Colonic mucosa (tissue), 4 donors: ENCODE data around the gene MED23. TPM values are rescaled to one million over a fixed set of nuclear protein-coding genes. Genes with fewer than 3 reads are reported as not detected.

Source experiments
- DNase-seq: peaks from one replicate; pipeline ENCODE4 v3.0.0-alpha.2; 2020
- H3K27ac ChIP-seq: fragments of 200-600 bp; one replicate; pipeline ENCODE4 v1.8.0; 2021
- H3K27me3 ChIP-seq: fragments of 200-600 bp; one replicate; pipeline ENCODE4 v1.8.0; 2021
- H3K36me3 ChIP-seq: fragments of 200-600 bp; one replicate; pipeline ENCODE4 v1.8.0; 2021
- H3K4me1 ChIP-seq: fragments of 200-600 bp; one replicate; pipeline ENCODE4 v1.8.0; 2021; ENCODE audit warnings: mild to moderate bottlenecking
- H3K4me3 ChIP-seq: fragments of 200-600 bp; one replicate; pipeline ENCODE4 v1.8.0; 2021
- H3K9ac ChIP-seq, 2 donors: one replicate each; pipeline ENCODE4 v1.7.0; 2013; ENCODE audit warnings: control low read depth in 2 of 2, low read depth in 2 of 2, low read length in 2 of 2
- H3K9me3 ChIP-seq: fragments of 200-600 bp; one replicate; pipeline ENCODE4 v1.8.0; 2021
- intact Hi-C: fragments of 100-400 bp; cut with DNase I; formaldehyde crosslinking; loops from one replicate; pipeline ENCODE4 v1.14.1; 2022
- total RNA-seq, 2 donors: library from RNA; stranded (reverse); fragmentation: NEBNext Ultra II Directional in 1 of 2; extraction: Animal tissue kit (Norgen Biotek cat#: 25700) in 1 of 2; gene quantifications; one replicate each; pipeline ENCODE4 v1.2.1, GENCODE V29; 2021
- TF ChIP-seq, protein P1 (sequence below): fragments of 200-600 bp; IDR thresholded peaks from one replicate; pipeline ENCODE4 v1.8.0; 2022; ENCODE audit warnings: antibody characterized with exemption, mild to moderate bottlenecking
- donor health status: healthy.
- donor health status: DM: no; HTN: no; CAD: no.
- donor health status: DM: no; HTN: no; CAD: no.

MED23 gene
- total RNA-seq, 2 donors from 2014 or later, result 24.5 to 36.5 TPM

DNA sequence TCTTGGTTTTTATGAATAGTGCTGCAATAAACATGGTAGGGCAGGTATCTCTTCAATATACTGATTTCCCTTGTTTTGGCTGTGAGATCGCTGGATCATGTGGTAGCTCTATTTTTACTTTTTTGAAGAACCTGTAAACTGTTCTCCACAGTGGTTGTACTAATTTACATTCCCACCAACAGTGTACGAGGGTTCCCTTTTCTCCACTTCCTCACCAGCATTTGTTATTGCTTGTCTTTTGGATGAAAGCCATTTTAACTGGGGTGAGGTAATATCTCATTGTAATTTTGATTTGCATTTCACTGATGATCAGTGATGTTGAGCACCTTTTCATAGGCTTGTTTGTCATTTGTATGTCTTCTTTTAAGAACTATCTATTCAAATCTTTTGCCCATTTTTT is 63.0 kb downstream of the MED23 start:
- H3K9me3 ChIP-seq, result no peaks in the 10 kb centered on the region
- no peak overlapping the region for H3K4me3 ChIP-seq
- no peak for DNase-seq
- H3K4me1 ChIP-seq, result no peaks in the 10 kb centered on the region
- H3K27ac ChIP-seq, result no peak overlapping the region
- H3K27me3 ChIP-seq, result no peaks in the 10 kb centered on the region
- H3K9ac ChIP-seq, result no peak overlapping the region
- no peaks in the 10 kb centered on the region for H3K36me3 ChIP-seq
- TF ChIP-seq, protein P1, sequence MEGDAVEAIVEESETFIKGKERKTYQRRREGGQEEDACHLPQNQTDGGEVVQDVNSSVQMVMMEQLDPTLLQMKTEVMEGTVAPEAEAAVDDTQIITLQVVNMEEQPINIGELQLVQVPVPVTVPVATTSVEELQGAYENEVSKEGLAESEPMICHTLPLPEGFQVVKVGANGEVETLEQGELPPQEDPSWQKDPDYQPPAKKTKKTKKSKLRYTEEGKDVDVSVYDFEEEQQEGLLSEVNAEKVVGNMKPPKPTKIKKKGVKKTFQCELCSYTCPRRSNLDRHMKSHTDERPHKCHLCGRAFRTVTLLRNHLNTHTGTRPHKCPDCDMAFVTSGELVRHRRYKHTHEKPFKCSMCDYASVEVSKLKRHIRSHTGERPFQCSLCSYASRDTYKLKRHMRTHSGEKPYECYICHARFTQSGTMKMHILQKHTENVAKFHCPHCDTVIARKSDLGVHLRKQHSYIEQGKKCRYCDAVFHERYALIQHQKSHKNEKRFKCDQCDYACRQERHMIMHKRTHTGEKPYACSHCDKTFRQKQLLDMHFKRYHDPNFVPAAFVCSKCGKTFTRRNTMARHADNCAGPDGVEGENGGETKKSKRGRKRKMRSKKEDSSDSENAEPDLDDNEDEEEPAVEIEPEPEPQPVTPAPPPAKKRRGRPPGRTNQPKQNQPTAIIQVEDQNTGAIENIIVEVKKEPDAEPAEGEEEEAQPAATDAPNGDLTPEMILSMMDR, result no peak
- intact Hi-C loops, result no loop called here

DNA sequence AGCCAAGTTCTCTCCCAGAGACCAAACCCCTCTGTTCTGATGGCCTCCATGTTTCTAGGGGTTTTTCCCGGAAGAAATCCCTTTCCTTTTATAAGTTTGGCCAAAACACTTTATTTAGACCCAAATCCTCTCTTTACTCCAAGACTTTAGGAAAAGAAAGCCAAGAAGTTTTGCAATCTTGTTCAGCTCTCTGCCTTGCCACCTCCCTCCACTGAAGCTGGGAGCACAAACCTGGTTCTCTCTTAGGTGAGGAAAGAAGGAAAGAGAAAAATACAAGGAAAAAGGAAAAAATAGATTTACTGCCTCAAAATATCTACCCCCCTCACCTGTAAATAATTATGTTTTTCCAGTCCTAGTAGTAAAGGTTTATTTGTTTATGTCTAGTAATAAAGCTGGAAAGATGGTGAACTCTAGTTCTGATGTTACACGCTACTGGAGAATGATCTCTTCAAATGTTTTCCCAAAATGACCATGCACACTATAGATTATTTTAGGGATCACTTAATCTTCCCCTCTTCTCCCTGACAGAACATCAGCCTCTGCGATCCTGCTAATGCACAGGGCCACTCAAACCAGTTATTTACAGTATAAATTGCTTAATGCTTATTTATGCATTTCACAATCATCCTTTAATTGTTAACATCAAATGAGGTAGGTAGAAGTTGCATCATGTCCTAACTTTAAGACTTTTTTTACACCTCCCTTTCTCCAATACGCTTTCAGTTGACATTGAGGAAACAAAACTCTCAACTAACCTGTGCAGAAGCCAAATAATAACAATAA is 65.9 kb downstream of the MED23 start:
- Histone ChIP-seq H3K9ac (no peak overlapping the region), H3K27ac (no peak overlapping the region), H3K36me3 (no peaks in the 10 kb centered on the region), H3K9me3 (no peaks in the 10 kb centered on the region), H3K4me3 (no peak overlapping the region), H3K27me3 (no peaks in the 10 kb centered on the region), H3K4me1 (no peaks in the 10 kb centered on the region)
- DNase-seq, result no peak
- TF ChIP-seq, protein P1, result no peak
- intact Hi-C loops, result no loop called here

DNA sequence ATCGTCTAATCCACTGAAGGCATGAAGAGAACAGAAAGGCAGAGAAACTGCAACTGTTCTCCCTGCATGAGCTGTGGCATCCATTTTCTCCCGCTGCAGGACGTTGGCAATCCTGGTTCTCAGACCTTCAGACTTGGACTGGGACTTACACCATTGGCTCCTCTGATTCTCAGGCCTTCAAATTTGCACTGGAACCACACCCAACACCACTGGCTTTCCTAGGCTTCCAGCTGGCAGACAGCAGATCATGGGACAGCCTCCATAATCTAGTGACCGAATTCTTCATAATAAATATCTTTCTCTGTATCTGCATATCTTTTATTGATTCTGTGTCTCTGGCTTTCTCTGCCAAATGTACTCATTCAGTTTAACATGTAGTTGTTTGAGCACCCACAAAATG is 69.1 kb downstream of the MED23 start:
- Histone ChIP-seq H3K4me1 (no peaks in the 10 kb centered on the region), H3K27ac (no peak overlapping the region), H3K4me3 (no peak overlapping the region), H3K27me3 (no peaks in the 10 kb centered on the region), H3K36me3 (no peaks in the 10 kb centered on the region), H3K9ac (no peak overlapping the region), H3K9me3 (no peaks in the 10 kb centered on the region)
- no peak for DNase-seq
- intact Hi-C loops, result no loop called here
- TF ChIP-seq, protein P1, result no peak

DNA sequence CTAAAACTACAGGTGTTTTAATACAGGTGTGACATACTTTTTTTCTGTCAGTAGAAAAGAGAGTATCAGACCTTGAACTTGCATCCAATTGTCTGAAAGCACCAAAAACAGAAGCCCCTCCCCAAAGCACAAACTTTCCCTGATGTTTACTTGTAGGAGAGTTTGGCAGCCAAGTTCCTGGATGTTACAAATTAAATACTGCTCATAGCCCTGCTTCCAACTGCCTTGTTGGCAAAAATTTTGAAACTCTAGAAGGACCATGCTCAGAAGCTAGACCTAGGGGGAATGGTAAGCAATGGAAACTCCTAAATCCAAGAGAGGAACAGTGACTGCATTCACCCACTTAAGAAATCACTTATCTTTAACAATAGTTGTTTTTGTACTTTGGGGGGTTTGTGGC is 72.0 kb downstream of the MED23 start:
- Histone ChIP-seq H3K27ac (no peak overlapping the region), H3K9ac (no peak overlapping the region), H3K9me3 (no peaks in the 10 kb centered on the region), H3K4me1 (no peaks in the 10 kb centered on the region), H3K36me3 (no peaks in the 10 kb centered on the region), H3K27me3 (no peaks in the 10 kb centered on the region), H3K4me3 (no peak overlapping the region)
- intact Hi-C loops, result no loop called here
- DNase-seq, result no peak
- TF ChIP-seq, protein P1, result no peak

DNA sequence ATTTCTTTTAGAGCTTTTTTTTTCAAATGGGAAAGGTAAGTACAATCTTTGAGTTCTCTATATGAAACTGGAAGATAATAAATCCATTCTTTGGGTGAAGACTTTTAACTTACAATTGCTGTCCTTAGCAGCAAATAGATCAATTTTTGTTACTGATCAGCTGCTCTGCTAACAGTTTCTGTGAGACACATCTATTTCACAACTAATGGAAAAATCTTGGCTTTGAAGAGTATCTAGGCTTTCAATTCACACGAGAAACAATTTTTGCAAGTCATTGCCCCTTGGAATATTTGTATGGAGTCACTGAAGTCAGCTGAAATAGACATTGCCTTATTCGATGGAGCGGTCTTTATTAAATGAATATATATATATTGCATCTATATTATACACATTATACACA is 75.5 kb downstream of the MED23 start:
- intact Hi-C loops, result no loop called here
- TF ChIP-seq, protein P1, result no peak
- Histone ChIP-seq H3K9ac (no peak overlapping the region), H3K4me1 (no peaks in the 10 kb centered on the region), H3K27me3 (no peaks in the 10 kb centered on the region), H3K9me3 (no peaks in the 10 kb centered on the region), H3K27ac (no peak overlapping the region), H3K4me3 (no peak overlapping the region), H3K36me3 (no peaks in the 10 kb centered on the region)
- DNase-seq, result no peak
